HG03520 (cell line): ENCODE measurements around the gene FAAP100.
A peak's percentile ranks its signal among the peaks of the same experiment; 100 is the strongest.

Experiments used
- ATAC-seq: cut with Tn5 transposase; IDR thresholded peaks from one replicate; pipeline ENCODE4 v1.9.1; 2021; ENCODE audit warnings: mild to moderate bottlenecking, moderate library complexity; ENCODE audit not compliant: unreplicated experiment

Gene FAAP100

DNA sequence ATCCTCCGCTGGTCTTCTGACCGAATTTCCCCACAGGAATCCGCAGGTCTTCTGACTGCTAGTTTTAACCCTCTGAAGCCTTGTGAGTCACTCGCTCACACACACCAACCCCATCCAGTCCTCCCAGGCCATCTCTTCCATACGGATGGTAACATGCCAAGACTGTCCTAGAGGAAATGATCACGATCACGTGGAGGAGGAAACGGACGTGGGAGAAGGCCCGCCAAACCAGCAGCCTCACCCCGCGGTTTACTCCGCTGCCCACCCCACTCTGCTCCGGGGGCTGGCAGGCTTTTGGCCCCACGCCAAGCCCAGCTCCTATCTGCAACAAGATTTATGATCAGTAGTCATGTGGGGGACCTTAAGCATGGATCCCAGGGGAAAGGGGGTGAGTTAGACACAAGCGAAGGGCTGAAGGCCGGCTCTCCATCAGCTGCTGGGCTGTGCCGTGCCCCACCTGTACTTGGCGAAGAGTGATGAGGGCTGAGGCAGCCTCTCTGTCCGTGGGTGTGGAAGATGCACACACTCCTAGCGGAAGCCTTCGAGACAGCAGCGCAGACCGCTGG, 1.5 kb upstream of the FAAP100 start:
- ATAC-seq, result no peak

DNA sequence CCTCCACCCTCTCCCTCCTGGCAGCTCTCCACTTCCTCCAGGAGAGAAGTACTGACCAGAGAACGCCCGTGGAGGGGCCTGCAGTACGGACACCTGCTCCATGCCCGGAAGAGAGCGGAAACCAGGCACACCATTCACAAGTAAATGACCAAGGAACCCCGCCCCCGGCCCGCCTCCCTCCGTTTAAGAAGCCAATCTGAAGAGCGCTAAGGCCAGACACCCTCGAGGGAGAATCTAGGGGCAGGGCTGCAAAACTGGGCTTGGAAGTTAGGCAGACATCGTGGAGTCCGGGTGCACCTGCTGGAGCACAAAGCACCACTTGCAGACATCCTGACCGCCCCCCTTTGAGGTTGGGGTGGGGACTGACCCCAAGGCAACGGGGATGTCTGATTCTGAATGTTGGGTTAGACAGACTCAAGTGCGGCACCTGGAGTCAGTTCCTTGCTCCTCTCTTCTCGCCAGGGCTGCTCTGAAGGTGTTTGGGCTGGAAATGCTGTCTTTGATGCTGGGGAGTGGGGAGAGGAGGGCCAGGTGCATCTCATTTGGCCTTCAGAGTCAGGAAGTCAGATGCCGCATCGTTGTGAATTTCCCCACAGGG, 964 bp upstream of the FAAP100 start:
- ATAC-seq, result peak; percentile 32

DNA sequence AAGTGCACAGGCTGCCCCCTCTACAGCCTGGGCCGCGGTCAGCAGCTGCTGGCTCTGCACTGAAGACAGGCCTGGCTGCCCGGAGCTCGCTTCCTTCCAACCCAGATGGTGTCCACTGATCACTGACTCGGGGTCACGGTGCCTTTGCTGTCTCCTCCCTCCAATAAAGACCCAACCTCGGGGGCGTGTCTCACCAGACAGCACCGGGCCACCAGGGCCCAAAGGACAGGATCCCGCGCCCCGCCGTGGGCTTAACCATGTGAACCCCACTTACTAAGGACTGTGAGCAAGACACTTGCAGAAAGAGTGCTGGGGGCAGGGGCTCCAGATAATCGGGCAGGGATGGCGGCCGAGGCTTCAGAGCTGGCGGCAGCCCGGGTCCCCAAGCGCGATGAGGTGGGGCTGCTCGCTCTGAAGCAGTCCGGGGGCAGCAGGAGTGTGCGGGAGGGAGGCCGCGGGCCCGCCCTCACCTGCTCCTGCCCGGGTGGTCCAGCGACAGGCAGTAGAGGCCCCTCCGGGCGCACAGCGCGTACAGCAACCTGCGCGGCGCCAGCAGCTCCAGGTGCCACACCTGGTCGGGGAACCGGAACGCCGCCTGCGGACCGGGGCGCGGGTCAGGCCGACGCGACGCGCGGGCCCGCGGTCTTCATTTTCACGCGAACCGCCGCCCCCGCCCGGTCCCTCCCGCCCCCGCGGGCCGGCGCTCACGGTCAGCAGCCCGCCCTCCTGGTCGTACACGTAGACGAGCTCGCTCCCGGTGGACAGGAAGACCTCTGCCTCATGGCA, 502 bp downstream of the FAAP100 start:
- no peak for ATAC-seq

DNA sequence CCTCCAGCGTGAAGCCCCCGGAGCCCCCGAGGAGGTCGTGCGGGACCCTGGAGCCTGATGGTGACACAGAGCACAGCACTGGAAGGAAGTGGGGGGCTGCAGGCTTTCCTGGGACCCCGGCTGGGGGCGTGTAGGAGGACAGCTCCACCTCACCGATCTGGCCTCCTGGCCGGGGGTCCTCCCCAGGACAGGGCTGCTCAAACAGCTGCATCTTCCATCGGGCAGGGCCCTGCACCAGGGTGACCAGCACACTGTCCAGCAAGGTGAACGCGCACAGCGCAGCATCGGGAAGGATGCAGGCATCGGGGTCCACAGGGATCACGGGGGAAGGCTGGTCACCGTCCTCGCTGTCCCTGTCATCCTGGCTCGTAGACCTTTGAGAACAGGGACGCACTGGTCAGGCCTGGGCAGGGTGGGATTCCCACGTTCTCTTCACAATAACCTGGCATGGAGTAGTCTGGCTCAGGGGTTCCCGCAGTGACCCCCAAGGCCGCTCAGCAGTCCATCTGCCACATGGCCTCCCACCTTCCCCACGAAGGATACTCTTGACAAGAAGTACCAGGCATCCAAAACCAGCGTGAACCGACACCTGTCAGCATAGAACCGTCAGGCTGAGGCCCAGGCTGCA, 1.2 kb downstream of the FAAP100 start:
- ATAC-seq, result no peak

DNA sequence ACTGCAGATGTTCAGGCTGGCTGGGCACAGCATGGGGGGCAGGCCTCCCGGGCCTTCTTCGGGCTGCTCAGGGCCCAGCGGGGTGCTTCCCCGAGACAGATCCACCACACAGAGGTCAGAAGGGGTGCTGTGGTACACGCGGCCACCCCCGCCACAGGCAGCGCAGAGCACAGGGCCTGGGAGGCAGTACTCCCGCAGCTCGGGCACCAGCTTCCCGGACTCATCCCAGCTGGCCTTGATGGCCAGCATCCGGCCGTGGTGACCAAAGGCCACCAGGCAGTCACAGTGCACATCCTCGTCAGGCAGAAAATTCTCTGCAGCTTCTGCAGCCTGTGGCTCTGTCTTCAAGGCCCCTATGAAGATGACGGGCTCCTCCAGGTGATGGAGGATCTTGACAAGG, 1.9 kb downstream of the FAAP100 start:
- ATAC-seq, result no peak

DNA sequence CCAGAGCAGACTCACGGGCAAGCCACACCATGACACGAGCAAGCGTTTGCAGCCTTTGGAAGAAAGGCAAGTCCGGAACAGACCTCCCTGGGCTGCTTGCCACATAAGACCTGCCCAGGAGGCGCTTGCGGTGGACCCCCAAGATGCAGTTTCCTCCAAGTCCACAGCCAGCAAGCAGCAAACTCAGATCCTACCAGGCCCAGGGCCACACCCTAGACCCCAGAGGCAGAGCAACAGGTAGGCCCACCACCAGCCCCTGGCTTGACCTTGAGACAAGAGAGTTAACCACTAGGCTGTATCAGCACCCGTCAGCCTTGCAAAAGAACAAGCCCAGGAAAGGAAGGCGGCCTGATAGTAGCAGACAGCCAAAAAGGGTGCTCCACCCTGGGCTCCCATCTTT, 2.3 kb downstream of the FAAP100 start:
- ATAC-seq, result no peak

DNA sequence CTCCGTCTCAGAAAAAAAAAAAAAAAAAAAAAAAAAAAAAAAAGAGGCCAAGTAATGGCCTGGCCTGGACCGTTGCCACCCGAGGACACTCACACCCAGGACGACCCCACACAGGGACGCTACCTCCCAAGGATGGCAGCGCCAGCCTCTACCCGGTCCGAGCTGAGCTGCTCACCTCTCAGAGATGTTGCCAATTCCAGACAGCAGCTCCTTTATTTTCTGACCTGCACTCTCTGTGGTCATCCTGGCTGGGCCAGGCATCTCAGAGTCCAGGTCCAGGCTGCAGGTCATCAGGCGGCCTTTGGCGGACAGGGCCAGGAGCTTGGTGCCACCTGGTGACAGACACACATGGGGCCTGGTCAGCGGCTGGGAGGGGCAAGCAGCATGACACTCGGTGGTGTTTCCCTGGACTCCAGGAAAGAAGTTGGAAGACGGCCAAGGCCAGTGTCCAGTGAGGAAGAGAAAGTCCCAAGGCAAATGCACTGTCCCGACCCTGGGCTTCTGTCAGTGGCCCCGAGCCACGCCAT, 3.1 kb downstream of the FAAP100 start:
- no peak for ATAC-seq

DNA sequence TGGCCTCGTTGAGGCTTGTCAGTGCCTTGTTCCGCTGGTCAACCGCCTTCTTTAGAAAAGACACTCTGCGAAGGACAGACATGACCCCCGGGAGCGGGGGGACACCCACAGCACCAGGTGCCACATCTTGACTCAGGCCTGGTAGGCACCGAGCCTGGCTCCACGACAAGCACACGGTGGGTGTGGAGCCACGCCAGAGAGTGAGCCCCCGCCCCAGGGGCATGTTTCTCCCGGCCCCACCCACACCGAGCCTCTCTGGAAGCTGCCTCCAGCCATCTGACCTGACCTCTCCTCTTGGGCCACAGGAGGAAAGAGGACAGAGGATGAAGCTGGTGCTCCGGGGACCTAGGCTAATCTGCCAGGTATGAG, 4.6 kb downstream of the FAAP100 start:
- no peak for ATAC-seq

DNA sequence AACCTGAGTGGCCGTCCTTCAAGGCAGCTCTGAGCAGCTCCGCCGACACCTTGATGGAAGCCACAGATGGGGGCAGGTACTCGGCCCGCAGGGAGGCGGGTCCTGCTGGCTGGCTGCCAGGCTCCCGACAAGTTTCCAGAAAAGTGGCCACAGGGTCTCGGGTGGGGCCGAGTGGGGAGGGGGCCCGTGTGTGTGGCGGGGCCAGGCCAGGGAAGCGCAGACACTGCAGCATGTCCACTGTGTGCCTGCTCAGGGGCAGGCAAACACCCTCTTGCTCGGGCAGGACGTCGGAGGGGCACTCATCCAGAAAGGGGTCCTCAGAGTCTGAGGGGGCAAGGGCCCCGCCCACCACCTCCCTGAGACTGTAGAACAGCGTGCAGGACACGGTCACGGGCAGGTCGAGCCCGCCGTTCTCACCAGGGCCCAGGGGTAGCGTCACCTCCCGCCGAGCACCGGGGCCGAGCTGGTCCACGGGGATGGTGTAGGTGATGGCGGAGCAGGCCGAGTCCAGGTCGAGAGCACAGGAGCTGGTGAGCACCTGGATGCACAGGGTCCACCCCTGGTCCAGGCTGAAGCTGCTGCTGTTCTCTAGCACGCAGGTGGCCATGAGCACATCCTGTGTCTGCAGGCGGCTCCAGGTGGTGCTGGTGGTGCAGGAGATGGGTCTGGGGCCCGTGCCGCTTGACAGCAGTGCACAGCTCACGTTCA, 5.1 kb downstream of the FAAP100 start:
- no peak for ATAC-seq

DNA sequence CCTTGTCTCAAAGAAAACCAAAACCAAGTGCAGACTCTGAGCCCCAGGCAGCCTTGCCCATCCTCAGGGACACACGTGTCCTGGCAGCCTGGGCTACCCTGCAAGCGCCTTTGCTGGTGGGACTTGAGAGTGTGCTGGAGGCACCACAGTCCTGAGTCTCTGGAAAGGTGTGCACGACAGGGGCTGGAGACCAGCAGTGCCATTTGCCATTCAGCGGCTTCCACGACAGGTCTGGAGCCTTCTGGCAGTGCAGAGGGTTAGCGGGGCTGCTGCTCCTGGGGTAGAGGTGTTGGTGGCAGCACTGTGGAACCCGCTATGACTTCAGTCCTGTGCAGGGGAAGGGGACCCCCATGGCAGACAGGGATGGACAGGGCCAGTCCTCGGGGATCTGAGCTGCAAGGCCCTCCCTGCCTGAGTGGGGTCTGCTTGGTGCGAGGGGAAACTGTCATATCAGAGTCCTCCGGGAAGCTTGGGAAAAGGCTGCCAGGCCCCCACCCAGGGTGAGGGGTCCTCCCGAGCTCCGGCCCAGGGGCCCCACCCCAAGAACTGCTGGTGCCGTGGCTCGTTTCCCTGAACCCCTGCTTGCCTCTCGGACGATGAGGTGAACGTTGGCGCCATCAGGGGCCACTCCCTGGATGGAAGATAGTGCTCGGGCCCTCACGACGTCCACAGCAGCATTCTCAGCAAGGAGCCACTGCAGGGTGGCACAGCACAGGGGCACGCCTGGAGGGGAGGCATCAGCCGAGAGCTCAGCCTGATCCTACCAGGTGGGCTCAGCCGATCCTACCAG, 6.8 kb downstream of the FAAP100 start:
- ATAC-seq, result no peak

DNA sequence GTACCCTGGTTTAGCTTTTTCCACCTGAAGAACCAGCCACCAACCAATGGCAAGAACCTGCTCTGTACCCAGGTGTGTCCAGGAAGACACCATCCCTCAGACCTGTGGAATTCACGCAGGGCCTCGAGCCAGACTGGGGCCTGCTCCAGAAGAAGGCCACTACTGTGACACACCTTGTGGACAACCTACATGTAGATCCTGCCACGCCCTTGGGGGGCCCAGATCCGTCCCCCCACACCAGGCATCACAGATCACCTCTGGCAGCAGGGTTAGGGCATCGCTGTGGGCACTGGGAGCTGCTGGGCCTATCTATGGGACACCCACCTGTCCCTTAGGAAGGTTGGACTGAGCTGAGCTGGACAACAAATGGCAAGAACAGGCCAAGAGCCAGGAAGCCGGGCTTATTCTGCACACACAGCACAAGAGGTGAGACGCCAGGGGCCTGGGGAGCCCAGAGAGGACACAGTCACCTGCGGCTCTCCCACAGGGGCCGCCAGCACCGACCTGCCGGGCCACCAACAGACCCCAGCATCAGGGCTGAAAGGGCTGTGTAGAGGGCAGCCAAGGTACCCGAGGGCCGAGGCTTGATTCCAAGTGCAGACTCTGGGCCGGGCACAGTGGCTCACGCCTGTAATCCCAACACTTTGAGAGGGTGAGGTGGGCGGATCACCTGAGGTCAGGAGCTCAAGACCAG, 7.7 kb downstream of the FAAP100 start:
- no peak for ATAC-seq

DNA sequence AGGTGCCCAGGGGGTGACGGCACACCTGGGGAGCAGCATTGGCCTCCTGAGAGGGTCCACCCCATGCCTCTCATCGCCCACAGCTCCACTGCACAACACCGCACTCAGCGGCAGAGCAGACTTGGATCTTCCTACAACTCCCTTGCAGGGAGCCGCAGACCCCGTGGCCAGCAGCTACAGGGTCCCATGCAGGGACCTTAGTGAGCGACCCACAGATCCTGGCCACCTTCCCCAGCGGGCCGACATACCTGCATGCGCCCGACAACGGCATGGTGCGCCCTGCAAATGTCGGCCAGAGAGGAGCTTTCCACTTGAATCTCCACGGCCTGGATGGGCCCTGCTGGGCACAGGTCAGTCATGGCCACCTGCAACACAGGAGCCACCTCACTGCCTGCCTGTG, 8.4 kb downstream of the FAAP100 start:
- ATAC-seq, result no peak

DNA sequence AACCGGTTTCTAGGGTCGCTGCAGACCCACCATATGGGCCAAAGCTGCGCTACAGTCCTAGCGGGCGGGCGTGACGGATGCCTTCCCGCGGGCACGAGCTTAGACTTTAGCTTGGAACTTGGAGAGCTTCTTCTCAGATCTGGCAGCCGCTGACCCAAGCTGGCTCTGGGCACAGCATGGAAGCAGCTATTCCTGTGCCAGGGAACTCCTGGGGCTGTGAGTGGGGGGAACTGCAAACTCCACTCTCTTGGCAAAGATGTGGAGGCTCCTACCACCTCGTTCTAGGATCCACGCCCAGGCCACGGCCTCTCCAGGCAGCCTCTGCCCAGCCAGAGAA, 8.8 kb downstream of the FAAP100 start:
- ATAC-seq, result no peak

DNA sequence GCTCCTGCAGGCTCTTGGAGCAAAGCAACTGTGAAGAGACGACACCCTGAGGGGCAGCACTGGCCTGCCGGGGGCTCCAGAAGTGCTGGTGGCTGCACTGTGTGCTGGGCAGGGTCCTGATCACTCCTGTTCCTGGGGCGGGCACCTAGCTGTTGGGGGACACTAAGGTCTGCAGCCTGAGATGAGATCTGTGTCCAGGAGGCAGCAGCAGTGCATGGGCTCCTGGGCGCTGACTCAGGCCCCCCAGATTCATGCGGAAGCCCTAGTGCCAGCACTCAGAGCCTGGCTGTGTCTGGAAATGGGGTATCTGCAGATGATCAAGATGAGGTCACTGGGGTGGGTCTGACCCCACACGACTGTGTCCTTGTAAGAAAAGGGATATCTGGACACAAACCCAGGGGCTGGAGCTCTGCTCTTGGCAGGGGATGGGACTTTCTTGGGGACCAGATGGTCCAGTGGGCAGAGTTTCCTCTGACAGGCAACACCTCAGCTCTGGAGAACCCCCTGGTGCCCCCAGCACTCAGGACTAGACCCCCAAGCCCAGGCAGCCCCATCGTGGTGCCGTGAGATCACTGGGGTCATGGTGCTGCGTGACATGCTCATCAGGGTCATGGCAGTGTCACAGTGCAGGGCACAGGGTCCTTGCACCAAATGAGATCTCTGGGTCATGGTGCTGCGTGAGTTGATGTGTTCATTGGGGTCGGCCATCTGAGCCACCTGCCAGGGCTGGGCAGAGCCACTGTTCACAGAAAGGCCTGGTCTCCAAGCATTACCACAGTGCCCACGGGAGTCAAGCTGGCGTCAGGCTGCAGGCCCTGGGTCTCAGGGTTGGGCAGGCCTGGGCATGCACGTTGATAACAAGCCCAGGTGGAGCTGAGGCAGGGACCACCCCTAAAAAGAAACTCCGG, 9.5 kb downstream of the FAAP100 start:
- ATAC-seq, result no peak

DNA sequence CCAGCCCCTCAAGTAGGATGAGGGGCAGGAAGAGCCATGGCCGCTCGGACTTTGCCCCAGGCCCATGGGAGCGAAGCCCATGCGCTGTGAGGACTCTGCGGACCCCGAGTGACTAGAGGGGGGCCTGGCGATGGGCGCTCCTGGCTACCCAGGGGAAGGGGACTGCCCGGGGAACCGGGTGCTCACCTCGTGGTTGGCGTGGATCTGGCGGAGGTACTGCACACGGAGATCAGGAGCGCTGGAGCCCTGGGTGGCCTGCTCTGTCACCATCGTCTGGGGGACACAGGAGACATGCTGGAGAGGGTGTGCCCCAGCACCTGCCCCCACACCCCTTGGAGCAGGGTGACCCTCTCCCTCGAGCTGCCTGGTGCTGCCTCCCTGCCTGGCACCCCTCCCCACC, 11.0 kb downstream of the FAAP100 start:
- ATAC-seq, result no peak

DNA sequence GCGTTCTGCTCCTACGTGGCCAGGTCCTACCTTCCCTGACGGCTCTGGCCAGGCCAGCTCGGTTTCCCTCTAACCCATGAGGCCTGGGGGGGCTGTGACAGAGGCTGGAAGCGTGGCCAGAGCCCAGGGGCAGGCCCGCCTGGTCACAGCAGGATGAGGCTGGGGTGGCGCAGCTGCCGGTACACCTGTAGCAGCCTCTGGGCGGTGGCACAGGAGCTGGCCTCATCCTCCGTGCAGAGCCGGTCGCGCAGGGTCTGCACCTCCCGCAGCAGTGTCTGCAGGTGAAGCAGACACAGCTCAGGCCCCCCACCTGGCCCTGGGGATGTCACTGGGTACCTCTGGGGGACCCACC, 11.5 kb downstream of the FAAP100 start:
- no peak for ATAC-seq

DNA sequence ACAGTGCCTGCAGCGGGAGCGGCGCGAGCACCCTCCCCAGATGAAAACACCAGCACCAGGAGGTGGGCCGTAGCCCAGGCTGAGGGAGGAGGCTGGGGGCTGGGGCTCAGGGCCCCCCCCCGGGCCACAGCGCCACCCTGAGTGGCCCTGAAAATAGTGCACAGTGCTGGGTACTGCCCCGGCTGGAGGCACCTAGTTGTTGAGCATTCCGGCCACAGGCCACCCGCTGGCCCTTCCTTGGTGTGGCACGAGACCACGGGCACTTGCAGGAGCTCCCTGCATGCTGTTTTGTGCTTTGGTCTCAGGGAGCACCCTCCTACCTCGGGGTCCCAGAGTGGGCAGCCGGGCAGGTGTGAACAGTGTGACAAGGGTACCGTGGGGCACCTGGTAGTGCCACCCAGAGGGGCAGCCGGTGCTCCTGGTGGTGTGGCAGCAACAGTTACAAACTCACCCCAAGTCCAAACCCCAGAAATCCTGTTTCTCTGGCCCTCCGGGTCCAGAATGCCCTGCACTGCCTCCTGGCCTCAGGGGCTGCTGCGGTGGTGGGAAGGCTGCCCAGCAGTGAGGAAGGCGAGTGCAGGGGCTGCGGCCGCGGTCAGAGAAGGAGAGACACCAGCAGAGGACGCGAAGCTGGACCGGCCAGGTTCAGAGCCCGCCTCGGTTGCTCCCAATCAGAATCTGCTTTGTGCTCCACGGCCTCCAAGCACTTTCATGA, 12.0 kb downstream of the FAAP100 start:
- no peak for ATAC-seq

DNA sequence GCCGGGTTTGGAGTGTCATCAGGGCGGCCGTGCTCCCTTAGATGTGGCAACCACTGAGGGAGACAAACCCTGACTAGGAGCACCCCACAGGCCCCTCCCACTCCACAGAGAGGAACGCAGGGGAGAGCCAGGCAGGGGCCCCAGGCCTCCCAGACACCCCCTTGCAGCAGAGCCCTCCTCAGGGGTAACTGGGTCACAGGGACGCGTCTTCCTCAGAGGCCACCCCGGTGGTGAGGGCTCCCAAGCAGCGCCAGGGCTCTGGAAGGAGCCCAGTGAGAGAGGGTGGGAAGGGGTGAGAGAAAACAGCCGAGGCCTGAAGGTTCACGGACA, 12.6 kb downstream of the FAAP100 start:
- ATAC-seq, result no peak
